GM12878 (cell line): ENCODE results near the gene JPT1. TPM values are rescaled to one million over a fixed set of nuclear protein-coding genes. Genes with fewer than 3 reads are reported as not detected.

Source experiments
- ATAC-seq: fragments of 200-7000 bp; cut with Tn5 transposase; 3 replicates; pipeline ENCODE4 v1.9.1; 2020; ENCODE audit warnings: mild to moderate bottlenecking, moderate library complexity
- BruUV-seq: library from RNA; stranded (reverse); fragments of 400-500 nt; replicated peaks from 2 replicates; lab custom pipeline; 2021; lab: Mats Ljungman, UMichigan
- CTCF ChIA-PET: fragments of 300-600 bp; sonication (Branson Sonifier 250); formaldehyde crosslinking; extraction: SDS; loops from one replicate; lab custom pipeline; 2021; ENCODE audit warnings: inconsistent platforms; lab: Yijun Ruan, JAX
- POLR2A ChIA-PET: fragments of 350-600 bp; formaldehyde crosslinking; extraction: SDS; loops from one replicate; lab custom pipeline; 2021; ENCODE audit warnings: inconsistent platforms; lab: Charles Lee
- RAD21 ChIA-PET: fragments of 300-600 bp; sonication (Branson Sonifier 250); formaldehyde crosslinking; loops from one replicate; lab custom pipeline; 2023; ENCODE audit warnings: antibody characterized with exemption; ENCODE audit not compliant: unreplicated experiment; lab: Charles Lee
- SMC1A ChIA-PET: fragments of 300-600 bp; sonication (Branson Sonifier 250); formaldehyde crosslinking; loops from one replicate; lab custom pipeline; 2023; ENCODE audit not compliant: unreplicated experiment, uncharacterized antibody; lab: Charles Lee
- DNase-seq: peaks from one replicate; pipeline ENCODE4 v3.0.0-alpha.2; 2011; ENCODE audit warnings: low read depth, low spot score
- FAIRE-seq: peaks from 3 replicates; lab custom pipeline; 2011; peaks lifted over from hg19 to GRCh38; lab: Jason Lieb, UNC
- H2AFZ ChIP-seq: 2 replicates; pipeline ENCODE4 v1.6.0; 2011; ENCODE audit warnings: low read depth, low read length, control low read depth; ENCODE audit not compliant: control insufficient read depth
- H3K27ac ChIP-seq: 2 replicates; pipeline ENCODE4 v1.5.1; 2011; ENCODE audit warnings: control low read depth; ENCODE audit not compliant: control insufficient read depth, insufficient read depth
- H3K27me3 ChIP-seq, 2 experiments: replicated peaks in 1 of 2; 2 replicates each; pipeline versions ENCODE4 v1.6.0 to v1.6.1; 2011; ENCODE audit warnings: low read length in 1 of 2; ENCODE audit not compliant: control insufficient read depth in 2 of 2, insufficient read depth in 2 of 2
- H3K36me3 ChIP-seq, 2 experiments: 2 replicates each; pipeline ENCODE4 v1.5.1; 2011; ENCODE audit warnings: low read length in 1 of 2; ENCODE audit not compliant: control insufficient read depth in 2 of 2, insufficient read depth in 2 of 2
- H3K4me1 ChIP-seq: 2 replicates; pipeline ENCODE4 v1.6.1; 2011; ENCODE audit warnings: mild to moderate bottlenecking, low read length, moderate library complexity, mixed read lengths; ENCODE audit not compliant: control insufficient read depth, insufficient read depth
- H3K4me2 ChIP-seq: 2 replicates; pipeline ENCODE4 v1.6.0; 2011; ENCODE audit warnings: control low read depth; ENCODE audit not compliant: control insufficient read depth, insufficient read depth
- H3K4me3 ChIP-seq: fragments of 200-600 bp; sonication (generic); 2 replicates; pipeline ENCODE4 v1.5.1; 2016
- H3K79me2 ChIP-seq: 2 replicates; pipeline ENCODE4 v1.6.0; 2011; ENCODE audit warnings: low read length; ENCODE audit not compliant: control insufficient read depth, insufficient read depth
- H3K9ac ChIP-seq: 2 replicates; pipeline ENCODE4 v1.8.0; 2011; ENCODE audit warnings: low read length, control low read depth, mixed read lengths; ENCODE audit not compliant: control insufficient read depth, insufficient read depth
- H3K9me3 ChIP-seq: replicated peaks from 3 replicates; pipeline ENCODE4 v1.5.1; 2011; ENCODE audit warnings: mild to moderate bottlenecking, low read length; ENCODE audit not compliant: control insufficient read depth, insufficient read depth
- H4K20me1 ChIP-seq: 2 replicates; pipeline ENCODE4 v1.6.0; 2011; ENCODE audit not compliant: control insufficient read depth, insufficient read depth
- BACH1 ChIP-seq: fragments of 450-650 bp; IDR thresholded peaks from 2 replicates; pipeline ENCODE4 v1.6.1; 2017; ENCODE audit warnings: mild to moderate bottlenecking, borderline replicate concordance
- MLLT1 ChIP-seq: fragments of 450-650 bp; IDR thresholded peaks from 2 replicates; pipeline ENCODE4 v1.6.1; 2016; ENCODE audit warnings: mild to moderate bottlenecking
- PML ChIP-seq: IDR thresholded peaks from 2 replicates; pipeline ENCODE4 v1.6.1; 2012; ENCODE audit warnings: low read length, inconsistent platforms
- RELA ChIP-seq: fragments of 450-650 bp; IDR thresholded peaks from 2 replicates; pipeline ENCODE4 v1.8.0; 2014; ENCODE audit warnings: borderline replicate concordance; ENCODE audit not compliant: partially characterized antibody
- ZNF24 ChIP-seq: fragments of 450-650 bp; IDR thresholded peaks from 2 replicates; pipeline ENCODE4 v1.6.1; 2017; ENCODE audit warnings: antibody characterized with exemption, mild to moderate bottlenecking
- WGBS: methylation state at CpG from one replicate; pipeline ENCODE4 v1.1.6; 2016; ENCODE audit warnings: low lambda C conversion rate; ENCODE audit not compliant: insufficient replicate concordance, insufficient coverage; ENCODE audit errors: missing lambda C conversion rate; 5-methylcytosine and 5-hydroxymethylcytosine counted together
- in situ Hi-C: fragments of 300-500 bp; cut with MboI; formaldehyde crosslinking; loops from 9 replicates; pipeline ENCODE4 v1.14.3; 2018; ENCODE audit warnings: mixed read lengths
- intact Hi-C: fragments of 100-400 bp; cut with micrococcal nuclease; formaldehyde crosslinking; loops from one replicate; pipeline ENCODE4 v1.14.2; 2022; ENCODE audit not compliant: unreplicated experiment
- polyA plus RNA-seq, 11 experiments: library from polyadenylated mRNA; depleted of rRNA in 4 of 11; unstranded in 6 of 11; stranded (reverse) in 5 of 11; fragments of >200 nt; fragmentation: Nextera tagmentation in 4 of 11; fragmentation: Illumina TruSeq in 1 of 11; extraction: Ambion mirVana in 4 of 11; extraction: Trizol in 1 of 11; gene quantifications; 1 replicate in 1 of 11; 2 replicates in 10 of 11; pipeline versions ENCODE4 v1.2.1 to v1.2.3, GENCODE V29; 2011 to 2016; ENCODE audit warnings: inconsistent platforms in 2 of 11, missing spikeins in 2 of 11, low read depth in 1 of 11
- total RNA-seq, 4 experiments: library from RNA; depleted of rRNA in 3 of 4; stranded (reverse); fragments of >200 nt in 3 of 4; fragmentation: Illumina TruSeq in 1 of 4; extraction: Trizol in 1 of 4; gene quantifications; 2 replicates each; pipeline versions ENCODE4 v1.2.1 to v1.2.3, GENCODE V29; 2013 to 2021

JPT1 gene
- total and polyA plus RNA-seq, 10 of the 15 experiments (the other 5 are each of a cell fraction or from before 2014, with no cell fraction given), result 79.7 to 651 (median 323) TPM

GRCh38 chr17:75110234-75110937 is 43.9 kb downstream of the JPT1 start:
- Histone ChIP-seq H3K4me2 (peak overlapping the region; percentile 97), H4K20me1 (no peaks in the 10 kb centered on the region), H3K9me3 (no peaks in the 10 kb centered on the region), H3K9ac (peak overlapping the region; percentile 71), H2AFZ (peak overlapping the region; percentile 77), H3K4me3 (peak overlapping the region; percentile 97), H3K27me3 (no peaks in the 10 kb centered on the region; a peak in 1 of 4 replicates), H3K36me3 (peaks cover 0 to 3% of the 10 kb centered on the region in 2 experiments; a peak in 1 of 4 replicates), H3K27ac (peak overlapping the region; percentile 28), H3K4me1 (peaks cover 29% of the 10 kb centered on the region), H3K79me2 (peaks cover 15% of the 10 kb centered on the region)
- ATAC-seq (no peak), FAIRE-seq (no peak), DNase-seq (no peak)
- in situ Hi-C loops, result loop anchor here (5.0 kb wide), 1 partner anchor 92 kb away; no protein-coding TSS in a partner anchor
- BruUV-seq, result no TSS peak
- ChIA-PET RAD21 (interaction anchor here (0.6 to 5.5 kb wide), 13 partner anchors 9 to 345 kb away, joined by 3 to 131 read pairs (median 3); partner anchors contain the start of genes NT5C and NUP85), CTCF (interaction anchor here (0.7 to 9.3 kb wide), 11 partner anchors 23 to 302 kb away, joined by 3 to 293 read pairs (median 6); partner anchors contain the start of genes MRPL58, NT5C and NUP85), SMC1A (interaction anchor here (0.7 to 8.1 kb wide), 9 partner anchors 21 to 96 kb away, joined by 3 to 134 read pairs (median 3); partner anchors contain the start of genes NT5C and NUP85), POLR2A (interaction anchor here (0.5 to 3.5 kb wide), 12 partner anchors 8 to 178 kb away, joined by 3 to 11 read pairs (median 4); partner anchors contain the start of genes MRPL58 and NT5C)
- WGBS, result 22% methylated on average over 34 of the region's 40 CpGs
- TF ChIP-seq ZNF24 (no peak), MLLT1 (peak; percentile 82), PML (0 out of 2 replicates have a peak, but pooled peaks have one; percentile 6), BACH1 (no peak), RELA (peak; percentile 17)
- intact Hi-C loops, result loop anchor here (5.0 kb wide), 2 partner anchors 148 to 302 kb away; no protein-coding TSS in a partner anchor
